Osteocyte (in vitro differentiated cells): ENCODE measurements around the gene EMB. TPM values are rescaled to one million over a fixed set of nuclear protein-coding genes. Genes with fewer than 3 reads are reported as not detected.
A peak's percentile ranks its signal among the peaks of the same experiment; 100 is the strongest.
"Not testable (repeated sequence)": the region's sequence is repeated elsewhere in the genome, so short reads cannot be mapped to it uniquely, and the experiment has no call there.

ENCODE experiments used
- DNase-seq: peaks from one replicate; pipeline ENCODE4 v3.0.0; 2021; ENCODE audit warnings: mixed read lengths; ENCODE audit not compliant: unreplicated experiment; ENCODE audit errors: extremely low spot score
- H3K27ac Mint-ChIP-seq: one replicate; pipeline ENCODE4 v1.8.0; 2021; ENCODE audit warnings: mild to moderate bottlenecking, mixed read lengths; ENCODE audit not compliant: unreplicated experiment
- H3K27me3 Mint-ChIP-seq: one replicate; pipeline ENCODE4 v1.8.0; 2021; ENCODE audit warnings: mixed read lengths; ENCODE audit not compliant: unreplicated experiment
- H3K36me3 Mint-ChIP-seq: one replicate; pipeline ENCODE4 v1.8.0; 2021; ENCODE audit warnings: mixed read lengths; ENCODE audit not compliant: unreplicated experiment
- H3K4me1 Mint-ChIP-seq: one replicate; pipeline ENCODE4 v1.8.0; 2021; ENCODE audit warnings: mixed read lengths; ENCODE audit not compliant: unreplicated experiment
- H3K4me3 Mint-ChIP-seq: one replicate; pipeline ENCODE4 v1.8.0; 2021; ENCODE audit warnings: mild to moderate bottlenecking, moderate library complexity, mixed read lengths; ENCODE audit not compliant: unreplicated experiment
- H3K9me3 Mint-ChIP-seq: one replicate; pipeline ENCODE4 v1.8.0; 2021; ENCODE audit warnings: mixed read lengths; ENCODE audit not compliant: unreplicated experiment
- total RNA-seq: library from RNA; stranded (reverse); gene quantifications from 2 replicates; pipeline ENCODE4 v1.2.1, GENCODE V29; 2021
- TF ChIP-seq, protein P1 (sequence below): fragments of 200-600 bp; sonication (generic); IDR thresholded peaks from 2 replicates; pipeline ENCODE4 v1.5.0; 2021; ENCODE audit warnings: antibody characterized with exemption, mild to moderate bottlenecking, moderate library complexity

The EMB gene
- total RNA-seq, 1 donor from 2014 or later: 3.7 TPM

DNA sequence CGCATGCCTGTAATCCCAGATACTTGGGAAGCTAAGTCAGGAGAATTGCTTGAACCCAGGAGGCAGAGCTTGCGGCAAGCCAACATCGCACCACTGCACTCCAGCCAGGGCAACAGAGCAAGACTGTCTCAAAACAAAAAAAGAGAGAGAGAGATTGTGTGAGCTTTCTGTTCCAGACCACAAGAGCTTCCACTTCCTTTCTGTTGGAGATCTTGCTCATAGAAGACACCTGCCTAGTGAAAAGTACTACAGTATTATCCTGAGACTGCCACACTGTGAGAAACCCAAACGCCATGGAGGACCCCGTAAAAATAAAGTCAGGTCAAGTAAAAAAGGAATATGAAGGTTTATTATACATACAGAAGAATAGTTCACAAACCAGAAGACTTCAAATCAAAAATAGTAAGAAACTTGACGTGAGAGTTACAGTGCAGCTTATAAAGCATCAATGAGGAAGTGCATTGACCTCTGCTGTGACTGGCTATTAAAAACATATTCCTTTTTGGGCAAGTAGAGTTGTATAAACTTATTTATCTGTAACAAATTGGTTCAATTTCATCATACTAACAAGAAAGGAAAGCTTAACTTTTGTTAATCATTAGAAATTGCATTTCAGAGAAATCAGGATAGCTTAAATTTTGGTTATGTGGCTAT lies 4.3 kb upstream of the EMB start:
- H3K4me3 Mint-ChIP-seq: no peak overlapping the region
- no peak for DNase-seq
- H3K27me3 Mint-ChIP-seq: peaks cover 8% of the 10 kb centered on the region
- no peaks in the 10 kb centered on the region for H3K36me3 Mint-ChIP-seq
- H3K27ac Mint-ChIP-seq: no peak overlapping the region
- TF ChIP-seq, protein P1, sequence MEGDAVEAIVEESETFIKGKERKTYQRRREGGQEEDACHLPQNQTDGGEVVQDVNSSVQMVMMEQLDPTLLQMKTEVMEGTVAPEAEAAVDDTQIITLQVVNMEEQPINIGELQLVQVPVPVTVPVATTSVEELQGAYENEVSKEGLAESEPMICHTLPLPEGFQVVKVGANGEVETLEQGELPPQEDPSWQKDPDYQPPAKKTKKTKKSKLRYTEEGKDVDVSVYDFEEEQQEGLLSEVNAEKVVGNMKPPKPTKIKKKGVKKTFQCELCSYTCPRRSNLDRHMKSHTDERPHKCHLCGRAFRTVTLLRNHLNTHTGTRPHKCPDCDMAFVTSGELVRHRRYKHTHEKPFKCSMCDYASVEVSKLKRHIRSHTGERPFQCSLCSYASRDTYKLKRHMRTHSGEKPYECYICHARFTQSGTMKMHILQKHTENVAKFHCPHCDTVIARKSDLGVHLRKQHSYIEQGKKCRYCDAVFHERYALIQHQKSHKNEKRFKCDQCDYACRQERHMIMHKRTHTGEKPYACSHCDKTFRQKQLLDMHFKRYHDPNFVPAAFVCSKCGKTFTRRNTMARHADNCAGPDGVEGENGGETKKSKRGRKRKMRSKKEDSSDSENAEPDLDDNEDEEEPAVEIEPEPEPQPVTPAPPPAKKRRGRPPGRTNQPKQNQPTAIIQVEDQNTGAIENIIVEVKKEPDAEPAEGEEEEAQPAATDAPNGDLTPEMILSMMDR: no peak
- H3K4me1 Mint-ChIP-seq: peaks cover 6% of the 10 kb centered on the region
- no peaks in the 10 kb centered on the region for H3K9me3 Mint-ChIP-seq

DNA sequence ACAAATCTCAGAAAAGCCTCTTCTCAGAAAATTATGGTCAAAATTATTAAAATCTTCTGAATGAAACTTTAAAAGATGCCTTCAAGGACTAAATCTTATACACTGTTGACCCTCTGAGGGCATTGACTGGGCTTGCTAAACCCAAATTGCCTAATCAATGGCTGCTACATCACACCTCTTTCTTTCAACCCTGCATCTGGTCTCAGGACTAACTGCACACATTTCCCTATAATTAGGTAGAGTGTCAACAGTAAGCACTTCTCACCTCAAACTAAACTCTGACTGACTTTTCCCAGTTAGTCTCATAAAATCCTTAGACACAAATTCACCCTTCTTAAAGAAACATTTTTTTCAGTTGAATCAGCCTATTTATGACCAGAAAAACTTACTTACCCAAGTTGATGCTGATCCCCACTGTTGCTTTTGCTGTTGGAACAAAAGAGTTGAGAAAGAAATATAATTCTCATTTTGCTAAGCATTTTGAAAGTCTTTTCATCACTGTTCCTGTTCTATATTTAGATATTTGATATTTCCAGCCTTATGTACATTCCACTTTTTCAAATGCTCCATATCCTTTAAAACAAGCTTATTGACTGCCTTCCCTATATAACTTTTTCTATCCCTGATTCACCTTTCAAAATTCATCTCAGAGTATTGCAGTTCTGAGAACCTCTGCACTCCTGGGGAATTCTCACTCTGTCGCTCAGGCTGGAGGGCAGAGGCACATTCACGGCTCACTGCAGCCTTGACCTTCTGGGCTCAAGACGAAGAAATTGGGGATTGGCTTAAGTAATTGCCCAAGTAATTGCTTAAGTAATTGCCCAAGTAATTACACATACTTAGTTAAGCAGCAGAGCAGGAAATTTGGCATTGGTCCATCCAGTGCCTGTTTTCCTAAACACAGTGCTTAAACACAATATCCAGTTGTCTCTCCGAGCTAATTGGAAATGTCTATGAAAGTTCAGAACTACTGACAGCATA lies 1.8 kb upstream of the EMB start:
- H3K4me3 Mint-ChIP-seq, DNase-seq, H3K9me3 Mint-ChIP-seq: not testable (repeated sequence)

DNA sequence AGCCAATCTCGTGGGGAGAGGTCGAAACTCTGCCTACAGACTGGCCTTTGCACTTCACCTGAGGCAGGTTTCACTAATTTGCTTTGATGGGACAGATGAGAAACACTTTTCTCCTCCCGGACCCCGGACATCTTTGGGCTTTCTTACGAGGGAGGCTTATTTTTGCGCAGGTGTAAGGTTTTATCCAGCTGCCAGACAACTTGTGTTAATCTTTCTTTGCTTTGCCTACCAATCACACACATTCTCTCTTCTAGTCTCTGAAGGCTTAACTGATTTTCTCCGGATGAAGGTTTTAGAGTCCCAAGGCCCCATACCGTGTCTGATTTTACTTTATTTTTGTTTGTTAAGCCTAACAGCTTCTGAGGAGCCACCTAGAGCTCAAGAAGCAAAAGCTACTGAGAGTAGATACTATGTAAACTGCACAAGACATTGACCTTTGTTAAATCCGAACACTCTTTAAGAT lies 436 bp upstream of the EMB start:
- Mint-ChIP-seq H3K27ac (no peak overlapping the region), H3K27me3 (peaks cover 11% of the 10 kb centered on the region), H3K4me1 (peaks cover 6% of the 10 kb centered on the region), H3K9me3 (no peaks in the 10 kb centered on the region), H3K36me3 (no peaks in the 10 kb centered on the region), H3K4me3 (peak overlapping the region; percentile 74)
- TF ChIP-seq, protein P1: no peak
- no peak for DNase-seq

More for the DNA sequence above, 1.8 kb upstream of the EMB start:
- not testable (repeated sequence) for H3K36me3 Mint-ChIP-seq, H3K4me1 Mint-ChIP-seq, H3K27ac Mint-ChIP-seq
- H3K27me3 Mint-ChIP-seq: peaks cover 11% of the 10 kb centered on the region

DNA sequence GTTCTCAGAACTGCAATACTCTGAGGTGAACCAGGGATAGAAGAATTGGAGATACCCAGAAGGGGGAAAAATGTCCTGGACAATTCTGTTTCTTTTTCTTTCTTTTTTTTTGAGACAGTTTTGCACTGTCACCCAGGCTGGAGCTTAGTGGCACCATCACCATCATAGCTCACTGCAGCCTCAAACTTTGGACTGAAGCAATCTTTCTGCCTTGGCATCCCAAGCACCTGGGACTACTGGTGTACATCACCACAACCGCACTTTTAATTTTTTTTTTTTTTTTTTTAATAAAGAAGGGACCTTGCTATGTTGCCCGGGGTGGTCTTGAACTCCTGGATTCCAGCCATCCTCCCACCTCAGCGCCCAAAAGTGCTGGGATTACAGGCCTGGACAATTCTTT lies 1.9 kb downstream of the EMB start:
- Mint-ChIP-seq H3K27me3 (peaks cover 11% of the 10 kb centered on the region), H3K4me3 (no peak overlapping the region), H3K36me3 (no peaks in the 10 kb centered on the region), H3K27ac (no peak overlapping the region), H3K9me3 (no peaks in the 10 kb centered on the region), H3K4me1 (peaks cover 6% of the 10 kb centered on the region)
- TF ChIP-seq, protein P1: no peak
- no peak for DNase-seq

DNA sequence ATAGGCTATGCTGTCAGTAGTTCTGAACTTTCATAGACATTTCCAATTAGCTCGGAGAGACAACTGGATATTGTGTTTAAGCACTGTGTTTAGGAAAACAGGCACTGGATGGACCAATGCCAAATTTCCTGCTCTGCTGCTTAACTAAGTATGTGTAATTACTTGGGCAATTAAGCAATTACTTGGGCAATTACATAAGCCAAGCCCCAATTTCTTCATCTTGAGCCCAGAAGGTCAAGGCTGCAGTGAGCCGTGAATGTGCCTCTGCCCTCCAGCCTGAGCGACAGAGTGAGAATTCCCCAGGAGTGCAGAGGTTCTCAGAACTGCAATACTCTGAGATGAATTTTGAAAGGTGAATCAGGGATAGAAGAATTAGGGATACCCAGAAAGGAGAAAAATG lies 3.0 kb downstream of the EMB start:
- not testable (repeated sequence) for H3K27ac Mint-ChIP-seq, H3K9me3 Mint-ChIP-seq, H3K4me1 Mint-ChIP-seq, H3K36me3 Mint-ChIP-seq, H3K4me3 Mint-ChIP-seq, DNase-seq
- peaks cover 11% of the 10 kb centered on the region for H3K27me3 Mint-ChIP-seq

DNA sequence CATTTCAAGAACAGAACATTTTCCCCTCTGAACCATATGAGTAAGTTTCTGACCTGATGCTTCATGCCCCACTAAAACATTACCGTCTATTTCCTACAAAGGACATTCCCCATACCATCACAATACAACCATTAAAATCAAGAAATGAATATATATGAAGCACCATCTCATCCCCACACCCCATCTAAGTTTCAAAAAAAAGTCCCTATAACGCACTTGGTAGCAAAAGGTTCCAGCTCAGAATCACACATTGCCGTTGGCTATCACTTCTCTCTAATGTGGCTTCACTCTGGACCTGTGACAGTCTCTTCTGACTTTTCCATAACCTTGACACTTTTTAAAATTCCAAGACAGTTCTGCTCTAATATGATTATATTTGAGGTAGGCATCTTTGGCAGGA lies 5.9 kb downstream of the EMB start:
- Mint-ChIP-seq H3K27me3 (peaks cover 3% of the 10 kb centered on the region), H3K36me3 (no peaks in the 10 kb centered on the region), H3K27ac (no peak overlapping the region), H3K9me3 (no peaks in the 10 kb centered on the region), H3K4me3 (no peak overlapping the region), H3K4me1 (no peaks in the 10 kb centered on the region)
- no peak for DNase-seq
- TF ChIP-seq, protein P1: no peak

DNA sequence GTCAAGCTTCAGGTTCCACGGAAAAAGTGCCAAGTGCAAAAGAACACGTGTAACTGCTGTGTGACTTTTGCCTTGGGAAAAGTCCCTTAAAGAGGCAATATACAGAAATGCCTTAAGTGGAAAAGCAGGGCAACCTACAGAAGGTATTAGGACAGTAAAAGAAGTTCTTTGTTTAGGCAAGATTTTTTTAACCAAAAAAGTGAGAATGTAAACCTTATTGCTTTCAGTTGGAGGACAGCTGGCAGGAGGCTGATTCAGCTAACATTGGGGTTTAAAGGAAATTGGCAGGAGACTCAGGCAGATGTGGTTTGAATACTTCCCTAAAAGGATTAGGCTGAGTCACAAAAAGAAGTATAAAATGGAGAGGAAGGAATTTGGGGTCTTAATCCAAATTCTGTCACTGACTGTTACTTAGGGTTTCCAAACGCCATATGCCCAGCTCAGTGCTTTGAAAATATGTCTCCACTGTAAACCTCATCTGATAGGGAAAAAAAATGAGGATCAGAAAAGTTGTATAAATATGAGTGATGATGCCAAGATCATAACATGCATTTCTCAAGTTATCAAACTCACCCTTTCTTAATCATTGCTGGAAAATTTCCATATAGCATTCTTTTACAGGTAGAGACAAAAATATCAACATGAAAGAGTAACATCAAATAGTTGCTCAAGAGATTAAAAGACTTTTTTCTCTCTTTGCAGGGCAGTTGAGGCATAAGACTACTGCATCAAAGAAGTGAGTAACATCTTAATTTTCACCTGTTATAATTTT lies 9.8 kb downstream of the EMB start:
- H3K36me3 Mint-ChIP-seq, H3K4me1 Mint-ChIP-seq, H3K27ac Mint-ChIP-seq, DNase-seq, H3K4me3 Mint-ChIP-seq, H3K9me3 Mint-ChIP-seq, H3K27me3 Mint-ChIP-seq: not testable (repeated sequence)
